Right lobe of liver (tissue), 6 donors: ENCODE results near the gene TPSD1. TPM values are rescaled to one million over a fixed set of nuclear protein-coding genes. Genes with fewer than 3 reads are reported as not detected.
"Not testable (repeated sequence)": the region's sequence is repeated elsewhere in the genome, so short reads cannot be mapped to it uniquely, and the experiment has no call there.

Source experiments
- ATAC-seq, 4 donors: fragments of 200-7000 bp; cut with Tn5 transposase; one replicate each; pipeline ENCODE4 v1.9.1; 2020; ENCODE audit warnings: mild to moderate bottlenecking in 4 of 4, moderate library complexity in 4 of 4
- DNase-seq, 3 donors: peaks; one replicate each; pipeline ENCODE4 v3.0.0-alpha.2; 2020
- H3K27ac ChIP-seq, 3 donors: fragments of 200-600 bp; one replicate each; pipeline ENCODE4 v1.8.0; 2022
- H3K27me3 ChIP-seq, 2 donors: fragments of 200-600 bp; one replicate each; pipeline ENCODE4 v1.8.0; 2022
- H3K36me3 ChIP-seq, 4 donors: fragments of 200-600 bp; sonication (generic) in 1 of 4; one replicate each; pipeline versions ENCODE4 v1.5.1 to v1.8.0; 2017 to 2022; ENCODE audit warnings: control low read depth in 1 of 4
- H3K4me1 ChIP-seq, 4 donors: fragments of 200-600 bp; sonication (generic) in 1 of 4; one replicate each; pipeline versions ENCODE4 v1.5.1 to v1.8.0; 2017 to 2022; ENCODE audit warnings: control low read depth in 1 of 4
- H3K4me3 ChIP-seq, 3 donors: fragments of 200-600 bp; one replicate each; pipeline ENCODE4 v1.8.0; 2022
- H3K9me3 ChIP-seq, 4 donors: fragments of 200-600 bp; sonication (generic) in 1 of 4; one replicate each; pipeline versions ENCODE4 v1.5.1 to v1.8.0; 2017 to 2022; ENCODE audit warnings: control low read depth in 1 of 4
- POLR2A ChIP-seq: fragments of 450-650 bp; IDR thresholded peaks from one replicate; pipeline ENCODE4 v1.6.1; 2017; ENCODE audit warnings: antibody characterized with exemption, mild to moderate bottlenecking
- WGBS: methylation state at CpG from one replicate; pipeline ENCODE4 v1.1.6; 2018; ENCODE audit warnings: low coverage, low lambda C conversion rate; ENCODE audit not compliant: insufficient coverage; ENCODE audit errors: missing lambda C conversion rate; 5-methylcytosine and 5-hydroxymethylcytosine counted together
- intact Hi-C, 2 donors: fragments of 100-400 bp; cut with DNase I; formaldehyde crosslinking; loops; one replicate each; pipeline versions ENCODE4 v1.11.2 to v1.14.1; 2022
- total RNA-seq, 6 experiments: library from RNA; depleted of rRNA in 2 of 6; stranded (reverse); fragments of >200 nt in 2 of 6; fragmentation: NEBNext Ultra II Directional in 3 of 6; extraction: Animal tissue kit (Norgen Biotek cat#: 25700) in 3 of 6; gene quantifications; one replicate each; pipeline versions ENCODE4 v1.1.0 to v1.2.4, GENCODE V29; 2016 to 2023
- TF ChIP-seq, protein P1 (sequence below), 4 donors: fragments of 200-600 bp in 3 of 4; fragments of 450-650 bp in 1 of 4; IDR thresholded peaks; one replicate each; pipeline versions ENCODE4 v1.5.1 to v1.8.0; 2016 to 2022; ENCODE audit warnings: antibody characterized with exemption in 4 of 4, mild to moderate bottlenecking in 2 of 4
- donor health status: DM: no; HTN: yes; CAD: no.
- donor health status: DM: no; HTN: no; CAD: no.
- donor health status: DM: no; HTN: no; CAD: no.
- donor health status: DM: no; HTN: yes; CAD: no.
- donor health status: DM: no; HTN: yes; CAD: no.

The TPSD1 gene
- total RNA-seq, 6 experiments from 2014 or later: not detected

DNA sequence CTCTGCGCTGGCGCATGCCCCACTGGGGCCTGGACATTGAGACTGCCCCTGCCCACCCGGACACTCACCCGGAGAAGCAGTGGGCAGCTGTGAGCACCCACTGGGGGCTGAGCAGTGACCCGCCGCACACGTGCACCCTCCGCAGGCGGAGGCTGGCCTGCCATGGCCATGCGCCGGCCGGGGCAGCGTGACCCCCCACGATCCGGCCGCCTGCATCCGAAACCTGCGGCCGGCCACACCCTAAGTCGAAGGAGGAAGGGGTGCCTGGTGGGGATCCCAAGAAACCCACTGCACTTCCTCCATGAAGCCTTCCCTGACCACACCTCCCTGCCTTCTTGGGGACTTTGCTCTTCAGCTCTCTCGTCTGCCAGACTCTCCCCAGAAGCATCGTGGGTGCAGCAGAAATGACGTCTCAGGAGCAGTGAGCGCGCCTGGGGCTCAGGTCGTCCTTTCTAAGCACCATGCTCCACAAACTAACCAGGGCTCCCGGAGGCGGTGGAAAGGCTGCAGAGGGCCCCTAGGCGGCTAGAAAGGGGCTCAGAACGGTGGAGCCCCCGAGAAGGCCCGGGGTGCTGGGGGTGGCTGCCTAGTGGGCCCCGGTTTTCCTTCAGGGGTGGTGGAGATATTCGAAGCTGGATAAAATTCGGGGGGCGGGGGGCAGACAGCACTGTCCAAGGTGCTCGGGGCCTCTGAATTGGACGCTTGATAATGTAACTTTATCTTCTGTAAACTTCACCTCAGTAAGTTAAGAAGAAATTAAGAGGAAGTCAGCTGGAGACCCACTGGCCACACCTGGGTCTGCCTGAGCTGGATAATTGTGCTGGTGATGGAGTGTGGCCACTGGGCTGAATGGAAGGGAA lies 32.3 kb upstream of the TPSD1 start:
- H3K27ac ChIP-seq: no peak overlapping the region
- H3K36me3 ChIP-seq: no peaks in the 10 kb centered on the region
- no peak for TF ChIP-seq POLR2A
- TF ChIP-seq, protein P1, sequence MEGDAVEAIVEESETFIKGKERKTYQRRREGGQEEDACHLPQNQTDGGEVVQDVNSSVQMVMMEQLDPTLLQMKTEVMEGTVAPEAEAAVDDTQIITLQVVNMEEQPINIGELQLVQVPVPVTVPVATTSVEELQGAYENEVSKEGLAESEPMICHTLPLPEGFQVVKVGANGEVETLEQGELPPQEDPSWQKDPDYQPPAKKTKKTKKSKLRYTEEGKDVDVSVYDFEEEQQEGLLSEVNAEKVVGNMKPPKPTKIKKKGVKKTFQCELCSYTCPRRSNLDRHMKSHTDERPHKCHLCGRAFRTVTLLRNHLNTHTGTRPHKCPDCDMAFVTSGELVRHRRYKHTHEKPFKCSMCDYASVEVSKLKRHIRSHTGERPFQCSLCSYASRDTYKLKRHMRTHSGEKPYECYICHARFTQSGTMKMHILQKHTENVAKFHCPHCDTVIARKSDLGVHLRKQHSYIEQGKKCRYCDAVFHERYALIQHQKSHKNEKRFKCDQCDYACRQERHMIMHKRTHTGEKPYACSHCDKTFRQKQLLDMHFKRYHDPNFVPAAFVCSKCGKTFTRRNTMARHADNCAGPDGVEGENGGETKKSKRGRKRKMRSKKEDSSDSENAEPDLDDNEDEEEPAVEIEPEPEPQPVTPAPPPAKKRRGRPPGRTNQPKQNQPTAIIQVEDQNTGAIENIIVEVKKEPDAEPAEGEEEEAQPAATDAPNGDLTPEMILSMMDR (IDR thresholded peaks at IDR 0.05): no peak
- 84% methylated on average over 11 of the region's 38 CpGs for WGBS
- peaks cover 0 to 10% (median 4%) of the 10 kb centered on the region in 4 donors for H3K4me1 ChIP-seq
- H3K27me3 ChIP-seq: no peaks in the 10 kb centered on the region
- H3K9me3 ChIP-seq: no peaks in the 10 kb centered on the region
- DNase-seq (no peak), ATAC-seq (no peak)
- intact Hi-C loops: no loop called here
- H3K4me3 ChIP-seq: no peak overlapping the region

DNA sequence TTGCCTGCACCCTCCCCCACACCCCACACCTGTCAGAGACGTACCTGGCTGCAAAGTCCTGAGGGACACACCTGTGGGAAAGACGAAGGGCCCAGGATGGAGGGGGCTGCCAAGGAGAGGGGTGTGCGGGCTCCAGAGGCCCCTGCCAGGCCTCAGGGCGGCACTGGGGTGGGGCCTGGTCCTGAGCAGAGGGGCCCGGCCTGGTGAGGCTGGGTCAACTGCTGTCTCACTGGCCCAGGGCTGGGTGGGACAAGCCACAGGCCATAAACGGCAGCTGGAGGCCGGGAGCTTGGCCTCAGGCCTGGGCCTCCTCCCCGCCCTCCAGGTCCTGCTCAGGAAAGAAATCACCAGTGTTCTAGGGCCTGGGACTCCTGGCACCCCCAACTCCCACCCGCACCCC lies 31.3 kb upstream of the TPSD1 start:
- no CpG with 5 or more reads among the region's 9 CpGs for WGBS
- Histone ChIP-seq H3K9me3 (no peaks in the 10 kb centered on the region), H3K27ac (no peak overlapping the region), H3K27me3 (no peaks in the 10 kb centered on the region), H3K36me3 (no peaks in the 10 kb centered on the region), H3K4me1 (peaks cover 0 to 10% (median 4%) of the 10 kb centered on the region in 4 donors), H3K4me3 (no peak overlapping the region)
- DNase-seq: no peak
- intact Hi-C loops: no loop called here
- no peak for ATAC-seq
- TF ChIP-seq, protein P1 (IDR thresholded peaks at IDR 0.05): no peak
- TF ChIP-seq POLR2A: no peak

DNA sequence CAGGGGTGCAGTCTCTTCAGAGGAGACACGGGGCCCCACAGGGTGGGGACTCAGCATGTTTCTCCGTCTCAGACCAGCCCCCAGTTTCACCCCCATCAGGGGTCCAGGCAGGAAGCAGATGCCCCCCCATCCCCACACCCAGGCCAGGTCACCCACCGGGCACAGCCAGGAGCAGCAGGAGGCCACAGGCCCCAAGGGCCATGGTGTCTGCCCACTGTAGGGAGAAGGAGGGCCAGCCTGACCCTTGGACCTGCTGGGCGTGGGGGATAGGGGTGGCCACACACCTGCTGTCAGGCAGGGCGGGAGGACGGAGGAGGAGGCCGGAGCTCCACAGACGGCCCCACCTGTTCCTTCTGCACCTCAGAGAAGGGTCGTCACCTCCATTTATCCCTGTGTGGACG lies 30.8 kb upstream of the TPSD1 start, which contains the start of gene TPSG1:
Gene TPSG1, minus strand, starts transcription at position 218 of the 401 bp plus-strand sequence. Its CDS starts 16 bp downstream, at position 202.
- H3K36me3 ChIP-seq: no peaks in the 10 kb centered on the region
- H3K4me1 ChIP-seq: peaks cover 0 to 10% (median 4%) of the 10 kb centered on the region in 4 donors
- no peak for DNase-seq
- 52% methylated on average over 6 of the region's 10 CpGs for WGBS
- no peaks in the 10 kb centered on the region for H3K9me3 ChIP-seq
- H3K27ac ChIP-seq: no peak within 1 kb of the TSS
- ATAC-seq: peak in 2 of 4 donors; percentile 12 to 55
- H3K4me3 ChIP-seq: no peak within 1 kb of the TSS
- intact Hi-C loops: no loop called here
- H3K27me3 ChIP-seq: no peaks in the 10 kb centered on the region
- TF ChIP-seq POLR2A: no peak
- TF ChIP-seq, protein P1 (IDR thresholded peaks at IDR 0.05): no peak

DNA sequence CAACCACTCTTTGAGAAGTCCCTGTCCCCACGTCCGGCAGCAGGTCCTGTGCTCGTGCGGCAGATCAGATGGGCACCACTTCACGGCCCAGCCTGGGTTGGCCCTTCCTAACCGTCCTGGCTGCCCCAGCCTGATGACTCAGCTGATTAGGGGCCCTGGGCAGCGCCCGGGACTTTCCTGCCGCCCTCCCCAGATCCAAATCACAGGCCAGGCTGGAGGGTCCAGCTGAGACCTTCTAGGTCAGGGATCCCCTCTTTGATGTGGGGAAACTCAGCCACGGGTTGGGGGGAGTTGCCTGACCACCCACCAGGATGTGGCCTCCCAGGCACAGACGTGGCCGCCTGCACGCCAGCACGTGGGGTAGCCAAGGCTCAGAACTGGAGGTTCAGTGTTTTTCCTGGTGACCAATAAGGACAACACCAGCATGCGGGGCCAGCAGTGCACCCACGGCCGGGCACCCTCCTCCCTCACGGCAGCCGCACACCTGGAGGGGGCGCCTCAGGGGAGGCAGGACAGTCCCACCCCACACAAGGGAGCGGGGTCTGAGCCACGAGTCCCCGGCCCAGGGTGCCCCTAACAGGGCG lies 30.0 kb upstream of the TPSD1 start:
- H3K9me3 ChIP-seq, H3K27ac ChIP-seq, H3K27me3 ChIP-seq, H3K36me3 ChIP-seq, intact Hi-C loops, H3K4me3 ChIP-seq: not testable (repeated sequence)
- ATAC-seq (peak; percentile 56 to 76 (median 66)), DNase-seq (peak in 1 of 3 donors; percentile 61)
- H3K4me1 ChIP-seq: peaks cover 0 to 10% (median 4%) of the 10 kb centered on the region in 4 donors
- no CpG with 5 or more reads among the region's 24 CpGs for WGBS

DNA sequence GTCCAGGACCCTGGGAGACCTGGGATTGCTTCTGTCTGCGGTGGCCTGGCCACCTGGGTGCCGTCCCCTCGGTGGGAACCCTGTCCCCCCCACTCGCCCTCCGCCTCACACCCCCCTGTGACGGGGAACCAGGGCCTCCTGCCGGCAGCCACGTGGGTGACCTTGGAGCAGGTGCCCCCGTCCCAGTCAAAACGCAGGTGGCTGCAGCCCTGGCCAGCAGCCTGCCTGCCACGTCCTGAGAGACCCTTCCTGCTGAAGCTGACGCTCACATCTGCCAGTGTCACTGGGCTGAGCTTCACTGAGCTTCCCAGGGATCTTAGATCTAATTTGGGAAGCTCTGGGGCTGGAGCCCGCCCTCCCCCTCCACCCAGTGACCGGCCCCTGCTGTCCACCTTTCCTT lies 29.2 kb upstream of the TPSD1 start:
- WGBS: no CpG with 5 or more reads among the region's 14 CpGs

DNA sequence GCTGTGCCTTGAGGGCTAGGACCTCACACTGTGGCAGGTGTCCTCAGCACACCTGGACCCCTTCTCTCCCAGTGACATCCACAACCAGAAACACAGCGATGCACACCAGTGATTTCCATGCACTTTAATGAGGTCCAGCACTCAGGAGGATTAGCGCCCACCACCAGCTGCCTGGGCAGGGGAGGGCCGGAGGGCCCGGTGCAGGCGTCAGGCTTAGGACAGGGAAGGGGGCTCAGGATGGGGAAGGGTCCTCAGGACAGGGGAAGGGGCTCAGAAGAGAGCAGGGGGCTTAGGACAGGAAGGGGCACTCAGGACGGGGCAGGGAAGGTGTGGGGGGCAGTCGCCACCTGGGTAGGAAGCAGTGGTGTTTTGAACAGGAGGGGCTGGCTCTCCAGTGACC lies 27.6 kb upstream of the TPSD1 start:
- ATAC-seq, intact Hi-C loops, H3K4me3 ChIP-seq, H3K27ac ChIP-seq, DNase-seq, H3K9me3 ChIP-seq, H3K27me3 ChIP-seq, H3K36me3 ChIP-seq: not testable (repeated sequence)
- peaks cover 0 to 10% (median 4%) of the 10 kb centered on the region in 4 donors for H3K4me1 ChIP-seq
- WGBS: 69% methylated on average over 6 of the region's 7 CpGs

More for the DNA sequence above, 29.2 kb upstream of the TPSD1 start:
- peaks cover 0 to 10% (median 4%) of the 10 kb centered on the region in 4 donors for H3K4me1 ChIP-seq
- H3K27me3 ChIP-seq, DNase-seq, H3K27ac ChIP-seq, H3K9me3 ChIP-seq, H3K36me3 ChIP-seq, ATAC-seq, H3K4me3 ChIP-seq, intact Hi-C loops: not testable (repeated sequence)

DNA sequence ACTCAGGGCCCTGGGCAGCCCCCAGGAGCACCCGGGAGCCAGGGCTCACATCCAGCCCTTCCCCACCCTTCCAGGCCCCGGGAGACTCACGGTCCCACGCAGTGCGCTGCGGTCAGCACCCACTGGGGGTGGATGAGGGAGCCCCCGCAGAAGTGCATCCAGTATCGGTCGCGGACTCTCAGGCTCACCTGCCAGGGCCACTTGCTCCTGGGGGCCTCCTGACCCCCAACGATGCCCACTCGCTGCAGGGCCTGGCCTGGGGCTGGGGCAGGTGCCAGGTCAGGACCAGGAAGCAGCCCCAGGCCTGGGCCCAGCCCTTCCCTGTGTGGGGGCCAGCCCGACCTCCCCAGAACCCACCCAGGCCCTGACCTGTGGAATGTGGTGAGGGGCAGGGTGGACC lies 26.4 kb upstream of the TPSD1 start:
- ATAC-seq, H3K27ac ChIP-seq, intact Hi-C loops, H3K27me3 ChIP-seq, H3K36me3 ChIP-seq, DNase-seq, H3K9me3 ChIP-seq, H3K4me3 ChIP-seq: not testable (repeated sequence)
- H3K4me1 ChIP-seq: peaks cover 0 to 10% (median 4%) of the 10 kb centered on the region in 4 donors
- no CpG with 5 or more reads among the region's 13 CpGs for WGBS

DNA sequence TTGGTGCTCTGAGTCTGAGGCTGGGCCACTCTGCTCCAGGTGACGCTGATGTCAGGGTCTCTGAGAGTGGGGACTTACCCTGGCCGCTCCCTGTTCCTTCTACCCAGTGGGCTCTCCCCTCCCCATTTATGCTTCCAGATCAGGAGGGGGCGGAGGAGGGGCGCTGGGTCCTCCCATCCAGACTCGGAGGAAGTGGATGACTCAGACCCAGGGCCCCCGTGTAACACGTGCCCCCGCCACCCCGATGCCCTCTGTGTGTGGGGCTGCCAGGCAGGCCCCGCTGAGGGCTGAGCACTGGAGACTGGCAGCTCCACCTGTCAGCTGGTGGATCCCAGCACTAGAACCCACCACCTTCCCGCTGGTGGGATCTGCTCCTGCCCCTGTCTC lies 25.8 kb upstream of the TPSD1 start, which contains the start of gene TPSB2:
Gene TPSB2, minus strand, starts transcription at position 101 of the 387 bp plus-strand sequence. CDS start 233 bp downstream, outside the sequence.
- H3K9me3 ChIP-seq, DNase-seq, H3K27ac ChIP-seq, H3K4me1 ChIP-seq, H3K4me3 ChIP-seq, H3K36me3 ChIP-seq, H3K27me3 ChIP-seq, ATAC-seq, intact Hi-C loops: not testable (repeated sequence)
- no CpG with 5 or more reads among the region's 11 CpGs for WGBS
